CD8-positive, alpha-beta memory T cell (primary cell): ENCODE measurements around the gene FUOM. TPM values are rescaled to one million over a fixed set of nuclear protein-coding genes. Genes with fewer than 3 reads are reported as not detected.

Experiments used
- CTCF ChIA-PET: fragments of 350-600 bp; sonication (Branson Sonifier 250); formaldehyde crosslinking; loops from one replicate; lab custom pipeline; 2021; ENCODE audit warnings: antibody characterized with exemption; lab: Charles Lee
- POLR2A ChIA-PET: fragments of 350-600 bp; sonication (Branson Sonifier 250); formaldehyde crosslinking; loops from one replicate; lab custom pipeline; 2021; ENCODE audit warnings: antibody characterized with exemption; lab: Charles Lee
- DNase-seq, 5 donors: peaks; one replicate each; pipeline versions ENCODE4 v3.0.0 to v3.0.0-alpha.2; 2020 to 2022; ENCODE audit warnings: mixed read lengths in 1 of 5
- H3K27ac ChIP-seq: one replicate; pipeline ENCODE4 v1.7.0; 2013; ENCODE audit warnings: low read depth, mild to moderate bottlenecking, low read length, moderate library complexity
- H3K27me3 ChIP-seq: 2 replicates; pipeline ENCODE4 v1.7.0; 2013; ENCODE audit warnings: low read length, mild to moderate bottlenecking; ENCODE audit not compliant: insufficient read depth, poor library complexity, severe bottlenecking
- H3K36me3 ChIP-seq: 2 replicates; pipeline ENCODE4 v1.7.0; 2013; ENCODE audit warnings: mild to moderate bottlenecking, low read length, moderate library complexity; ENCODE audit not compliant: insufficient read depth
- H3K4me1 ChIP-seq: 2 replicates; pipeline ENCODE4 v1.7.0; 2013; ENCODE audit warnings: mild to moderate bottlenecking, low read length, moderate library complexity; ENCODE audit not compliant: insufficient read depth
- H3K4me3 ChIP-seq: 2 replicates; pipeline ENCODE4 v1.7.0; 2013; ENCODE audit warnings: mild to moderate bottlenecking, low read length
- H3K9me3 ChIP-seq: 2 replicates; pipeline ENCODE4 v1.7.0; 2013; ENCODE audit warnings: mild to moderate bottlenecking, low read length
- H3K27ac Mint-ChIP-seq, 8 donors: one replicate each; pipeline ENCODE4 v1.8.0; 2020 to 2021; ENCODE audit warnings: mixed read lengths in 8 of 8, mild to moderate bottlenecking in 6 of 8, inconsistent platforms in 3 of 8, moderate library complexity in 3 of 8
- H3K27me3 Mint-ChIP-seq, 2 donors: one replicate each; pipeline ENCODE4 v1.8.0; 2020 to 2021; ENCODE audit warnings: mixed read lengths in 2 of 2, mild to moderate bottlenecking in 1 of 2, moderate library complexity in 1 of 2
- H3K36me3 Mint-ChIP-seq, 3 donors: one replicate each; pipeline ENCODE4 v1.8.0; 2020 to 2021; ENCODE audit warnings: mixed read lengths in 3 of 3, inconsistent platforms in 1 of 3, mild to moderate bottlenecking in 1 of 3
- H3K4me1 Mint-ChIP-seq, 3 donors: one replicate each; pipeline ENCODE4 v1.8.0; 2020 to 2021; ENCODE audit warnings: mixed read lengths in 3 of 3, inconsistent platforms in 1 of 3, mild to moderate bottlenecking in 1 of 3
- H3K4me3 Mint-ChIP-seq, 7 donors: one replicate each; pipeline ENCODE4 v1.8.0; 2020 to 2021; ENCODE audit warnings: mixed read lengths in 7 of 7, mild to moderate bottlenecking in 6 of 7, moderate library complexity in 4 of 7, inconsistent platforms in 2 of 7
- H3K9me3 Mint-ChIP-seq, 5 donors: one replicate each; pipeline ENCODE4 v1.8.0; 2020 to 2022; ENCODE audit warnings: mixed read lengths in 5 of 5, mild to moderate bottlenecking in 3 of 5, moderate library complexity in 2 of 5, inconsistent platforms in 1 of 5
- polyA plus RNA-seq: library from polyadenylated mRNA; unstranded; fragments of 300-500 nt; fragmentation: Illumina TruSeq; gene quantifications from one replicate; pipeline ENCODE4 v1.2.3, GENCODE V29; 2021
- total RNA-seq, 2 experiments: library from RNA; stranded (reverse); gene quantifications; one replicate each; pipeline ENCODE4 v1.2.3, GENCODE V29; 2021

Gene FUOM
- total and polyA plus RNA-seq, 3 experiments from 2014 or later: 22.9 to 39.8 (median 34.6) TPM

GRCh38 chr10:133336577-133337369 lies 21.0 kb downstream of the FUOM start, which contains the start of gene CALY:
TSS of gene CALY (minus strand) at chr10:133336896. CDS start at chr10:133328989, 7,907 bp downstream.
- H3K4me3 ChIP-seq: peak within 1 kb of the TSS; percentile 61
- Mint-ChIP-seq H3K4me1 (peaks cover 3 to 7% (median 4%) of the 10 kb centered on the region in 3 donors), H3K9me3 (no peaks in the 10 kb centered on the region), H3K36me3 (peaks cover 0 to 1% (median under 1%) of the 10 kb centered on the region in 3 donors), H3K27me3 (peaks cover 2 to 3% of the 10 kb centered on the region in 2 donors), H3K4me3 (peak within 1 kb of the TSS; percentile 71 to 91 (median 82)), H3K27ac (peak within 1 kb of the TSS; percentile 71 to 95 (median 92))
- DNase-seq: peak; percentile 84 to 97 (median 91)
- peak within 1 kb of the TSS; percentile 80 for H3K27ac ChIP-seq
- H3K4me1 ChIP-seq: peaks cover 19% of the 10 kb centered on the region
- ChIA-PET CTCF (interaction anchor here (0.6 to 1.9 kb wide), 3 partner anchors 13 to 19 kb away, joined by 3 to 5 read pairs (median 3); no protein-coding TSS in a partner anchor), POLR2A (interaction anchor here (1.0 to 2.8 kb wide), 4 partner anchors 16 to 58 kb away, joined by 3 to 23 read pairs (median 6); partner anchors contain the start of gene PAOX)
- no peaks in the 10 kb centered on the region for H3K9me3 ChIP-seq
- H3K36me3 ChIP-seq: no peaks in the 10 kb centered on the region
- no peaks in the 10 kb centered on the region for H3K27me3 ChIP-seq

- POLR2A ChIA-PET: interaction anchor here (0.6 to 2.8 kb wide), 5 partner anchors 17 to 58 kb away, joined by 3 to 23 read pairs (median 3); partner anchors contain the start of gene PAOX
- Histone ChIP-seq H3K4me1 (peaks cover 19% of the 10 kb centered on the region), H3K4me3 (no peak overlapping the region), H3K9me3 (no peaks in the 10 kb centered on the region), H3K36me3 (no peaks in the 10 kb centered on the region), H3K27me3 (no peaks in the 10 kb centered on the region), H3K27ac (peak overlapping the region; percentile 80)
- peak in 1 of 5 donors; percentile 62 for DNase-seq
- CTCF ChIA-PET: interaction anchor here (0.9 to 1.9 kb wide), 3 partner anchors 12 to 28 kb away, joined by 3 to 5 read pairs (median 3); no protein-coding TSS in a partner anchor
- Mint-ChIP-seq H3K4me3 (peak overlapping the region in 2 of 7 donors; percentile 32 to 84), H3K4me1 (peaks cover 3 to 7% (median 4%) of the 10 kb centered on the region in 3 donors), H3K9me3 (no peaks in the 10 kb centered on the region), H3K27me3 (peaks cover 0 to 1% of the 10 kb centered on the region in 2 donors), H3K36me3 (peaks cover 0 to 1% (median 0%) of the 10 kb centered on the region in 3 donors), H3K27ac (peak overlapping the region in 2 of 8 donors; percentile 14 to 95)
Observed at GRCh38 chr10:133336118-133336576, 21.7 kb downstream of the FUOM start.

GRCh38 chr10:133335246-133336117 lies 22.3 kb downstream of the FUOM start:
- H3K27ac Mint-ChIP-seq: peak overlapping the region; percentile 71 to 95 (median 94)
- DNase-seq: peak; percentile 81 to 96 (median 87)
- peaks cover 19% of the 10 kb centered on the region for H3K4me1 ChIP-seq
- peaks cover 0 to 6% of the 10 kb centered on the region in 2 donors for H3K27me3 Mint-ChIP-seq
- ChIA-PET POLR2A (interaction anchor here (0.6 to 2.8 kb wide), 5 partner anchors 18 to 886 kb away, joined by 3 to 23 read pairs (median 3); partner anchors contain the start of gene PAOX), CTCF (interaction anchor here (1.1 to 1.9 kb wide), 4 partner anchors 11 to 55 kb away, joined by 3 to 6 read pairs (median 4); no protein-coding TSS in a partner anchor)
- no peaks in the 10 kb centered on the region for H3K9me3 Mint-ChIP-seq
- H3K27ac ChIP-seq: peak overlapping the region; percentile 80
- peaks cover 0 to 1% (median 0%) of the 10 kb centered on the region in 3 donors for H3K36me3 Mint-ChIP-seq
- peaks cover 3 to 7% (median 4%) of the 10 kb centered on the region in 3 donors for H3K4me1 Mint-ChIP-seq
- H3K4me3 ChIP-seq: peak overlapping the region; percentile 56
- H3K9me3 ChIP-seq: no peaks in the 10 kb centered on the region
- H3K27me3 ChIP-seq: no peaks in the 10 kb centered on the region
- no peaks in the 10 kb centered on the region for H3K36me3 ChIP-seq
- H3K4me3 Mint-ChIP-seq: peak overlapping the region; percentile 71 to 91 (median 82)

GRCh38 chr10:133334503-133335245 lies 23.1 kb downstream of the FUOM start:
- Histone ChIP-seq H3K4me3 (peak overlapping the region; percentile 56), H3K9me3 (no peaks in the 10 kb centered on the region), H3K27ac (peak overlapping the region; percentile 80), H3K4me1 (peaks cover 22% of the 10 kb centered on the region), H3K27me3 (no peaks in the 10 kb centered on the region), H3K36me3 (no peaks in the 10 kb centered on the region)
- POLR2A ChIA-PET: interaction anchor here (0.6 to 2.8 kb wide), 4 partner anchors 8 to 885 kb away, joined by 3 to 23 read pairs (median 6); partner anchors contain the start of gene PAOX
- H3K27me3 Mint-ChIP-seq: peaks cover 0 to 7% of the 10 kb centered on the region in 2 donors
- CTCF ChIA-PET: interaction anchor here (1.1 to 1.2 kb wide), 2 partner anchors 22 to 56 kb away, joined by 3 to 6 read pairs; no protein-coding TSS in a partner anchor
- H3K4me3 Mint-ChIP-seq: peak overlapping the region; percentile 74 to 86 (median 82)
- H3K36me3 Mint-ChIP-seq: peaks cover 0 to 1% (median 0%) of the 10 kb centered on the region in 3 donors
- H3K27ac Mint-ChIP-seq: peak overlapping the region; percentile 90 to 95 (median 94)
- DNase-seq: peak in 2 of 5 donors; percentile 20 to 42
- H3K9me3 Mint-ChIP-seq: no peaks in the 10 kb centered on the region
- peaks cover 5 to 11% (median 8%) of the 10 kb centered on the region in 3 donors for H3K4me1 Mint-ChIP-seq

GRCh38 chr10:133332936-133333699 lies 24.7 kb downstream of the FUOM start:
- Histone ChIP-seq H3K27ac (no peak overlapping the region), H3K4me3 (no peak overlapping the region)
- peak overlapping the region in 1 of 7 donors; percentile 73 for H3K4me3 Mint-ChIP-seq

GRCh38 chr10:133329491-133330202 lies 28.2 kb downstream of the FUOM start:
- ChIA-PET CTCF (interaction anchor here (0.6 to 3.0 kb wide), 30 partner anchors 9 to 287 kb away, joined by 3 to 21 read pairs (median 5); partner anchors contain the start of genes FUOM and MTG1), POLR2A (interaction anchor here (1.7 kb wide), 1 partner anchor 60 kb away, joined by 5 read pairs; no protein-coding TSS in a partner anchor)
- Mint-ChIP-seq H3K4me3 (peak overlapping the region in 4 of 7 donors; percentile 15 to 75 (median 50)), H3K27ac (peak overlapping the region in 2 of 8 donors; percentile 19 to 83), H3K27me3 (peaks cover 15 to 42% of the 10 kb centered on the region in 2 donors), H3K36me3 (no peaks in the 10 kb centered on the region), H3K9me3 (no peaks in the 10 kb centered on the region), H3K4me1 (peaks cover 5 to 21% (median 11%) of the 10 kb centered on the region in 3 donors)
- Histone ChIP-seq H3K4me3 (no peak overlapping the region), H3K9me3 (no peaks in the 10 kb centered on the region), H3K36me3 (no peaks in the 10 kb centered on the region), H3K27me3 (peaks cover 39% of the 10 kb centered on the region), H3K27ac (no peak overlapping the region), H3K4me1 (peaks cover 20% of the 10 kb centered on the region)
- DNase-seq: peak; percentile 76 to 87 (median 81)

More at GRCh38 chr10:133332936-133333699, 24.7 kb downstream of the FUOM start:
- Mint-ChIP-seq H3K36me3 (peaks cover 0 to 1% (median 0%) of the 10 kb centered on the region in 3 donors), H3K4me1 (peaks cover 6 to 13% (median 12%) of the 10 kb centered on the region in 3 donors), H3K9me3 (no peaks in the 10 kb centered on the region), H3K27me3 (peaks cover 6 to 18% of the 10 kb centered on the region in 2 donors), H3K27ac (peak overlapping the region in 7 of 8 donors; percentile 32 to 97 (median 68))
- Histone ChIP-seq H3K36me3 (no peaks in the 10 kb centered on the region), H3K9me3 (no peaks in the 10 kb centered on the region), H3K27me3 (peaks cover 13% of the 10 kb centered on the region), H3K4me1 (peaks cover 25% of the 10 kb centered on the region)
- DNase-seq: peak in 1 of 5 donors; percentile 42
- POLR2A ChIA-PET: no interaction called here
- CTCF ChIA-PET: interaction anchor here (1.4 kb wide), 1 partner anchor 9 kb away, joined by 5 read pairs; no protein-coding TSS in a partner anchor
